KMS-11 (cell line): Measurements from ENCODE around the gene GPR17.

ENCODE experiments used
- H2AFZ ChIP-seq: fragments of 200-600 bp; sonication (generic); 2 replicates; pipeline ENCODE4 v1.6.1; 2016; ENCODE audit warnings: antibody characterized with exemption, mixed run types, low read depth
- H3K27ac ChIP-seq: fragments of 200-600 bp; sonication (generic); 2 replicates; pipeline ENCODE4 v1.6.1; 2016; ENCODE audit warnings: mild to moderate bottlenecking, mixed run types
- H3K27me3 ChIP-seq: fragments of 200-600 bp; sonication (generic); 2 replicates; pipeline ENCODE4 v1.6.1; 2017; ENCODE audit warnings: mild to moderate bottlenecking, low read depth, mixed run types, moderate library complexity; ENCODE audit not compliant: insufficient read depth
- H3K36me3 ChIP-seq: fragments of 200-600 bp; sonication (generic); 2 replicates; pipeline ENCODE4 v1.6.1; 2017; ENCODE audit warnings: mild to moderate bottlenecking, mixed run types; ENCODE audit not compliant: insufficient read depth
- H3K4me1 ChIP-seq: fragments of 200-600 bp; sonication (generic); 2 replicates; pipeline ENCODE4 v1.6.1; 2016; ENCODE audit warnings: mild to moderate bottlenecking, low read depth, mixed run types; ENCODE audit not compliant: poor library complexity, severe bottlenecking
- H3K4me2 ChIP-seq: fragments of 200-600 bp; sonication (generic); 2 replicates; pipeline ENCODE4 v1.7.0; 2016; ENCODE audit warnings: mild to moderate bottlenecking, mixed run types
- H3K4me3 ChIP-seq: fragments of 200-600 bp; sonication (generic); IDR thresholded peaks from 2 replicates; pipeline ENCODE4 v1.6.1; 2017; ENCODE audit warnings: low read depth, low read length, mixed read lengths; ENCODE audit not compliant: insufficient read depth
- H3K79me2 ChIP-seq: fragments of 200-600 bp; sonication (generic); 2 replicates; pipeline ENCODE4 v1.6.1; 2016; ENCODE audit warnings: low read depth, mixed run types; ENCODE audit not compliant: insufficient read depth
- H3K9ac ChIP-seq: fragments of 200-600 bp; sonication (generic); 2 replicates; pipeline ENCODE4 v1.6.1; 2016; ENCODE audit warnings: mild to moderate bottlenecking, mixed run types
- H4K20me1 ChIP-seq: fragments of 200-600 bp; sonication (generic); 2 replicates; pipeline ENCODE4 v1.6.1; 2016; ENCODE audit warnings: mild to moderate bottlenecking, mixed run types; ENCODE audit not compliant: insufficient read depth
- CTCF ChIP-seq: fragments of 200-600 bp; sonication (generic); conservative IDR thresholded peaks from 2 replicates; pipeline ENCODE4 v1.6.1; 2017; ENCODE audit warnings: low read depth, mild to moderate bottlenecking, antibody characterized with exemption, low read length, moderate library complexity, mixed read lengths

Gene GPR17

GRCh38 chr2:127681976-127682857 lies 36.3 kb downstream of the GPR17 start:
- TF ChIP-seq CTCF: no peak
- Histone ChIP-seq H3K4me1 (no peaks in the 10 kb centered on the region), H3K79me2 (no peaks in the 10 kb centered on the region), H2AFZ (no peak overlapping the region), H3K9ac (no peak overlapping the region), H3K4me2 (no peak overlapping the region), H3K36me3 (no peaks in the 10 kb centered on the region), H3K4me3 (no peak overlapping the region), H4K20me1 (no peaks in the 10 kb centered on the region), H3K27ac (no peak overlapping the region), H3K27me3 (no peaks in the 10 kb centered on the region)

GRCh38 chr2:127683056-127683455 lies 37.1 kb downstream of the GPR17 start:
- Histone ChIP-seq H2AFZ (no peak overlapping the region), H3K9ac (no peak overlapping the region), H3K79me2 (no peaks in the 10 kb centered on the region), H3K27me3 (no peaks in the 10 kb centered on the region), H3K36me3 (no peaks in the 10 kb centered on the region), H4K20me1 (no peaks in the 10 kb centered on the region), H3K4me2 (no peak overlapping the region), H3K27ac (no peak overlapping the region), H3K4me1 (no peaks in the 10 kb centered on the region), H3K4me3 (no peak overlapping the region)
- TF ChIP-seq CTCF: no peak

GRCh38 chr2:127683757-127684156 lies 37.8 kb downstream of the GPR17 start:
- no peaks in the 10 kb centered on the region for H4K20me1 ChIP-seq
- no peaks in the 10 kb centered on the region for H3K36me3 ChIP-seq
- TF ChIP-seq CTCF: no peak
- no peak overlapping the region for H3K4me3 ChIP-seq
- no peaks in the 10 kb centered on the region for H3K79me2 ChIP-seq
- no peaks in the 10 kb centered on the region for H3K27me3 ChIP-seq
- H3K4me2 ChIP-seq: no peak overlapping the region
- H2AFZ ChIP-seq: no peak overlapping the region
- no peak overlapping the region for H3K27ac ChIP-seq
- H3K9ac ChIP-seq: no peak overlapping the region
- no peaks in the 10 kb centered on the region for H3K4me1 ChIP-seq

GRCh38 chr2:127685410-127686080 lies 39.6 kb downstream of the GPR17 start:
- TF ChIP-seq CTCF: no peak
- H3K27ac ChIP-seq: no peak overlapping the region
- H4K20me1 ChIP-seq: no peaks in the 10 kb centered on the region
- no peak overlapping the region for H3K4me3 ChIP-seq
- H3K9ac ChIP-seq: no peak overlapping the region
- H3K4me1 ChIP-seq: no peaks in the 10 kb centered on the region
- H3K27me3 ChIP-seq: no peaks in the 10 kb centered on the region
- H2AFZ ChIP-seq: no peak overlapping the region
- H3K4me2 ChIP-seq: no peak overlapping the region
- H3K79me2 ChIP-seq: no peaks in the 10 kb centered on the region
- H3K36me3 ChIP-seq: no peaks in the 10 kb centered on the region
